Testis (tissue), 2 donors: ENCODE measurements around the gene DAB2IP.

Source experiments
- POLR2A ChIP-seq: fragments of 450-650 bp; IDR thresholded peaks from one replicate; pipeline ENCODE4 v1.6.1; 2017; ENCODE audit warnings: antibody characterized with exemption, mild to moderate bottlenecking, moderate library complexity
- TF ChIP-seq, protein P1 (sequence below), 3 experiments: fragments of 450-650 bp in 2 of 3; fragments of 200-600 bp in 1 of 3; sonication (generic) in 1 of 3; IDR thresholded peaks; one replicate each; pipeline ENCODE4 v1.5.1; 2016 to 2019; ENCODE audit warnings: antibody characterized with exemption in 3 of 3, mild to moderate bottlenecking in 2 of 3, moderate library complexity in 1 of 3

DNA sequence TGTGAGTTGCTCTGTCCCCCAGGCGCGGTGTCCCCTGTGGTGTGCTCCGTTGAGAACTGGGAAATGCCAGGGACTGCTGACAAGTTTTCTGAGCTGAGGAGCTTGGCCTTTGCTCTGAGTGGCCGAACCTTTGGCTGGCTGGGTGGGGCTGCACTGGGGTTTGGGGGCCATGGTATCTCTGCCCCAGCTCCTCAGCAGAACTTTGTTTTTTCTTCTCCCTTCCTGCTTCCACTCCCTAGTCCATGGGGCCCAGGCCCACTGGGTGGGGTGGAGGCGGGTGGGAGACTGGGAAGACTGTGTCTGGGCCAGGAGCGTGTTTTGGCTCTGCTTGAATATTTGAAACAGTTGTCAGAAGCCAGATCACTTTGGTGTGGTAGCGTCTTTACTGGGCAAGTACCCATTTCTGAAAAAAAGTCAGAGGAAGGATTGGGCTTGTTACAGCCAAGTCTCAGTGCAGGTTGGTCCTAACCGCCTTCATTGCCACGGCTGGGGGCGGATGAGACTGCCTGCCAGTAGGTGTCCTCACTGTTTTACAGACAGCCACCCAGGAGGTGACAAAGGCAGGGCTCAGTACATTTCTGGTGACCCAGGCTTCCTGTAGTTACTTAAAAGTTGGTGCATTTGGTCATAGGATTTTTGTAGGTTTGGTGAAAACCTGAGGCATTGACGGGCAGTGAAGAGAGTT, 92.7 kb downstream of the DAB2IP start:
- no peak for TF ChIP-seq POLR2A
- TF ChIP-seq, protein P1, sequence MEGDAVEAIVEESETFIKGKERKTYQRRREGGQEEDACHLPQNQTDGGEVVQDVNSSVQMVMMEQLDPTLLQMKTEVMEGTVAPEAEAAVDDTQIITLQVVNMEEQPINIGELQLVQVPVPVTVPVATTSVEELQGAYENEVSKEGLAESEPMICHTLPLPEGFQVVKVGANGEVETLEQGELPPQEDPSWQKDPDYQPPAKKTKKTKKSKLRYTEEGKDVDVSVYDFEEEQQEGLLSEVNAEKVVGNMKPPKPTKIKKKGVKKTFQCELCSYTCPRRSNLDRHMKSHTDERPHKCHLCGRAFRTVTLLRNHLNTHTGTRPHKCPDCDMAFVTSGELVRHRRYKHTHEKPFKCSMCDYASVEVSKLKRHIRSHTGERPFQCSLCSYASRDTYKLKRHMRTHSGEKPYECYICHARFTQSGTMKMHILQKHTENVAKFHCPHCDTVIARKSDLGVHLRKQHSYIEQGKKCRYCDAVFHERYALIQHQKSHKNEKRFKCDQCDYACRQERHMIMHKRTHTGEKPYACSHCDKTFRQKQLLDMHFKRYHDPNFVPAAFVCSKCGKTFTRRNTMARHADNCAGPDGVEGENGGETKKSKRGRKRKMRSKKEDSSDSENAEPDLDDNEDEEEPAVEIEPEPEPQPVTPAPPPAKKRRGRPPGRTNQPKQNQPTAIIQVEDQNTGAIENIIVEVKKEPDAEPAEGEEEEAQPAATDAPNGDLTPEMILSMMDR (IDR thresholded peaks at IDR 0.05) = peak; percentile 24 to 47 (median 46)
